Adrenal gland (tissue), 5 donors: ENCODE results near the gene CSH1.

Source experiments
- POLR2A ChIP-seq, 2 donors: fragments of 450-650 bp; IDR thresholded peaks; one replicate each; pipeline ENCODE4 v1.6.1; 2017; ENCODE audit warnings: antibody characterized with exemption in 2 of 2, mild to moderate bottlenecking in 2 of 2, moderate library complexity in 1 of 2
- TF ChIP-seq, protein P1 (sequence below), 6 experiments: fragments of 450-650 bp in 4 of 6; fragments of 200-600 bp in 2 of 6; sonication (generic) in 1 of 6; IDR thresholded peaks; 1 replicate in 5 of 6; 2 replicates in 1 of 6; pipeline versions ENCODE4 v1.5.1 to v1.8.0; 2016 to 2021; ENCODE audit warnings: antibody characterized with exemption in 6 of 6, mild to moderate bottlenecking in 2 of 6, moderate library complexity in 1 of 6
- donor health status: DM: no; HTN: no; CAD: no.

DNA sequence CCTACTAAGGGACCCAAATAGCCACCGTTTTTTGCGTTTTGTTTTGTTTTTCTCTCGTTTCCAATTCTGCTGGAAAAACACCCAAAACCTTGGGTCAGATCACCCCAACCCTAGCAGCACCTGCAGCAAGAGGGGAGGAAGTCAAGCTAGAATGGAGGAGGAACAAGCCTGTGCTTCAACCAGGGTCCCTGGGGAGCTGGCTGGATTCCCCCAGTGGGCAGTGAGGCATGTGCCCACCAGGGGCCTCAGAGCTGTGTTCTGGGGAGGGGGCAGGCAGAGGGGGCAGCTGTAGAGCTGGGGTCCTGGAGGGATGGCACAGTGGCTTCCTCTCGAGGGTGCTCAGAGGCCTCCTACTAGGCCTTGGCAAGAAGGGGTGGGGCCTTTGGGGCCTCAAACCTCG, 29.2 kb upstream of the CSH1 start:
- no peak for TF ChIP-seq POLR2A (IDR thresholded peaks at IDR 0.05)
- TF ChIP-seq, protein P1, sequence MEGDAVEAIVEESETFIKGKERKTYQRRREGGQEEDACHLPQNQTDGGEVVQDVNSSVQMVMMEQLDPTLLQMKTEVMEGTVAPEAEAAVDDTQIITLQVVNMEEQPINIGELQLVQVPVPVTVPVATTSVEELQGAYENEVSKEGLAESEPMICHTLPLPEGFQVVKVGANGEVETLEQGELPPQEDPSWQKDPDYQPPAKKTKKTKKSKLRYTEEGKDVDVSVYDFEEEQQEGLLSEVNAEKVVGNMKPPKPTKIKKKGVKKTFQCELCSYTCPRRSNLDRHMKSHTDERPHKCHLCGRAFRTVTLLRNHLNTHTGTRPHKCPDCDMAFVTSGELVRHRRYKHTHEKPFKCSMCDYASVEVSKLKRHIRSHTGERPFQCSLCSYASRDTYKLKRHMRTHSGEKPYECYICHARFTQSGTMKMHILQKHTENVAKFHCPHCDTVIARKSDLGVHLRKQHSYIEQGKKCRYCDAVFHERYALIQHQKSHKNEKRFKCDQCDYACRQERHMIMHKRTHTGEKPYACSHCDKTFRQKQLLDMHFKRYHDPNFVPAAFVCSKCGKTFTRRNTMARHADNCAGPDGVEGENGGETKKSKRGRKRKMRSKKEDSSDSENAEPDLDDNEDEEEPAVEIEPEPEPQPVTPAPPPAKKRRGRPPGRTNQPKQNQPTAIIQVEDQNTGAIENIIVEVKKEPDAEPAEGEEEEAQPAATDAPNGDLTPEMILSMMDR (IDR thresholded peaks at IDR 0.05) = no peak
